Measurements from ENCODE around the gene LIN28B.
"Not testable (repeated sequence)": the region's sequence is repeated elsewhere in the genome, so short reads cannot be mapped to it uniquely, and the experiment has no call there.

Gene LIN28B

DNA sequence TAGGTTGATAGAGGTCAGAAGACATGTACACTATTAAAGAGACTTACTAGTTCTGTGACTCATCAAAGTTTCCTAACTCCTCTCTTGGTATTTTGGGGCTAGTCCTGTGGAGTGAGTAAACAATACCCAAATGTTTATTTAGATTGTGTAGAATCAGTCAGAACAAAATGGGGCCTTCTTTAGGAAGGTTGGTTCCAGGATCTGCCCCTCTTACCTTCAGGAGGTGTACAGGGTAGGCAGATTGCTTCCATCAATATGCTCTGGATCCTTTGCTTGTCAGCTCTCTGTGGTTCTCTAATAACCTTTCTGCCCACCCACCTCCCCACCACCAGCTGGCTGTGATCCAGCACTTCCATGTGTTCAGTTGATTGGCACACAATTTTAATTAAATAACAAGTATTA, 115.9 kb downstream of the LIN28B start:
- DNase-seq, result no peak

- DNase-seq, result no peak
Observed at GRCh38 chr6:105075210-105075609, 118.3 kb downstream of the LIN28B start.

- not testable (repeated sequence) for DNase-seq
Observed at GRCh38 chr6:105076418-105076817, 119.5 kb downstream of the LIN28B start.

DNA sequence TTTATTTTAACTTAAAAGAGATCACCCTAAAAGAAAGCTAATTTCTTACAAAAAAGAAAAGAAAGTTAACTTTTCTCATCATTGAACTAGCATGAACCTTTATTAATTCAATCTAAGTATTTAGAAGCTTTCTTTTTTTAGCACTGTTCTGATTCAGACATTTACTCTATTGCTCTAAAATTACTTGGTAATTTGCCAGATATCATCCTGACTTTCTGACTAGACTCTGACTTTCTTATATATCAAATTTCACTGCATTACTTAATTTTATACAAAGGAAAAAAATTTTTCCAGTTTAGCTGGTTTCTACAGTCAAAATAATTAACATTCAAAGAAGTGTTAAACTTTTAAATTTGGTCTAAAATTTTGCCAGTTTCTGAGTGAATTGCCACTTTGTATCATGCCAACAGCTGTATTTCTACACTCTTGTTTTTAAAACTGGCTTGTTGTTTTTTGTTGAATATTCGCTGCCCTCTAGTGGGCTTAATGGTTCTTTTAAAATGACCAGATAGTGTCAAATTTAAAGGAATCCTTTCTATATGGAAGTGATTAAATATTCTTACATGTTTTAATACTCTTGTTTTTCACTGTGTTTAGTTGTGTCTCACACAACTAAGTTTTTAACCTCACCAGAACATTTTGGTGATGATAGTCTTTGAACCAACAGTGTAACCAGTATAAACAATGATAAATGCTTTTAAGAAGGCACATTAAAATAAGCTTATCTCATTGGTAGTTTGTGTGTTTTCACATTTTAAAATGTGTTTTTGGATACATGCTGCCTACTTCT, 120.9 kb downstream of the LIN28B start:
- no peak for DNase-seq

DNA sequence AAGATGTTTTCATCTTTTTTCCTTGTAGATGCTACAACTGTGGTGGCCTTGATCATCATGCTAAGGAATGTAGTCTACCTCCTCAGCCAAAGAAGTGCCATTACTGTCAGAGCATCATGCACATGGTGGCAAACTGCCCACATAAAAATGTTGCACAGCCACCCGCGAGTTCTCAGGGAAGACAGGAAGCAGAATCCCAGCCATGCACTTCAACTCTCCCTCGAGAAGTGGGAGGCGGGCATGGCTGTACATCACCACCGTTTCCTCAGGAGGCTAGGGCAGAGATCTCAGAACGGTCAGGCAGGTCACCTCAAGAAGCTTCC, 121.4 kb downstream of the LIN28B start:
- no peak for DNase-seq

DNA sequence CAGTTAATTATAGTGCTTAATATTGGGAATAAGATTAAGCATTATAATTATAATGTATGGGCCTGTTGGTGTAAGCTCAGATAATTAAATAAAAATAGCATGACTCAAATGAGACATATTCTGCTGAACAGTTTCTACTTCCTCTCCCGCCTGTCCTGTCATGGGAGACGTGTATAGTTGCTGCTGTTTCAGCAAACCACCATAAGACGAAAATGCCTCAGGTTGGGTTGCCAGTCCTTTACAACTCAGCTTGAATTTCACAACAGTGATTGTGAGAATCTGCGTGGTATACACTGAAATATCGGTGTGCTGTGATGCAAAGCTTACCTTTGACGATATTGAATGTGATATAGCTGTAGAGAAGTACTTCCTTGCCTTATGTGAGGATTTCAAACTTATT, 123.4 kb downstream of the LIN28B start:
- no peak for DNase-seq

- not testable (repeated sequence) for DNase-seq
Observed at GRCh38 chr6:105081662-105082061, 124.8 kb downstream of the LIN28B start.

DNA sequence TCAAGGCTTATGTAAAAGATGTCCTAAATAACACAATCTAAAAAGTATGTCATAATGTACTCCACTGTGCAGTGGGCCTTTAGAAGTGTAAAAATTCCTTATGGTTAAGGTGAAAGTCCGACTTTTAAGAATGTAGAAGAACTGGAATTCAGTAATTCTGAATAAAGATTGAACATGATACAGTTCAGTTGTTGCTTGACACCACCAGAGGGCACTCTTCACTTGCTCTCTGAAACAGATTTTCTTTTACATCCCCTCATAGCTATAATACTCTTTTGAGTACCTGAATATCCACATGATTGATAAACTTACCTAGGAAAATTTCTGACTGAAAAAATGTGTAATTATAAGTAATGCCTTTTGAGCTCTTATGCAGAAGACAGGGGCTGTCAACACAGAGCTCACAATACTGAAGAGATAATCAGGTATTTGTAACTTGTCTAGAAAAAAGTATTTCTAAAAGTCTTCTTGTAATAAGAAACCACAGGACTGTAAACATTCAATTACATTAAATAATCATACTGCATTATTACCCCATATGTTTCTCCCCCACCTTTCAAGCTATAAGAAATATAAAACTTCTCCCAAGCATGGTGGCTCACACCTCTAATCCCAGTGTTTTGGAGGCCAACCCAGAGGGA, 130.8 kb downstream of the LIN28B start:
- DNase-seq, result peak; percentile 1 to 10

DNA sequence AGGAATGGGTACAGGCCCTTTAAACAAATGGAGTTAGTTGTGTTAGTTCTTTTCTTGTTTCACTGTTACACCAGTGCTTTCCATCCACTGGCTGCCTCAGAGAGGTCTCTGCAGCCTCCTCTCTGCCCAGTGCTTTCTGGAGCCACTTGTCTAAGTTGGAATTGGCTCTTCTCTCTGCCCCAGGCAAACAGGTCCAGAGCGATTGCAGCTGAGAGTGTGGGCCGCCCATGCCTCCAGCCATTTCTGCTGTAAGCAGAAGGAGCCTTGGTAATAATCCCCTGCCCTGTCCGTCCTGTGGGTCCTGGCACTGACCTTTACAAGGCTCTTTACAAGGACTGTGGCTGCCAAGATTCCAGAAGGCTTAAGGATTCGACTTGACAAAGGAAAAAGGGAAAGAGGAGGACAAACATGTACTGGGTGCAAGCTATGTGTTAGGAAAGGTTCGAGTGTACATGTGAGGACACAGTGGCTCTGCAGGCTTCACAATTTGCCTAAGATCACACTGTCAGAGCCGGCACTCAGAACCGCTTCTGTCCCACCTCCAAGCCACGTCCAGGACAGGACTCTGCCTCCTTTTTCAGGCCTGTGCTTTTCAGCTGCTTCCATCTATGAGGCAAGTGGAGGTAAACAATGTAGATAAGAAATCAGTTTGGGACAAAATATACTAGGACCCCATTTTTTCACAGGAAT, 134.4 kb downstream of the LIN28B start:
- DNase-seq, result no peak

- DNase-seq, result no peak
Observed at GRCh38 chr6:105094133-105094640, 137.3 kb downstream of the LIN28B start.

- no peak for DNase-seq
Observed at GRCh38 chr6:105095139-105095538, 138.2 kb downstream of the LIN28B start.

GRCh38 chr6:105097288-105097687, 140.4 kb downstream of the LIN28B start:
- no peak for DNase-seq

GRCh38 chr6:105099371-105099770, 142.5 kb downstream of the LIN28B start:
- DNase-seq, result no peak

GRCh38 chr6:105102186-105102585, 145.3 kb downstream of the LIN28B start:
- no peak for DNase-seq

- DNase-seq, result no peak
Observed at GRCh38 chr6:105105094-105105493, 148.2 kb downstream of the LIN28B start.

DNA sequence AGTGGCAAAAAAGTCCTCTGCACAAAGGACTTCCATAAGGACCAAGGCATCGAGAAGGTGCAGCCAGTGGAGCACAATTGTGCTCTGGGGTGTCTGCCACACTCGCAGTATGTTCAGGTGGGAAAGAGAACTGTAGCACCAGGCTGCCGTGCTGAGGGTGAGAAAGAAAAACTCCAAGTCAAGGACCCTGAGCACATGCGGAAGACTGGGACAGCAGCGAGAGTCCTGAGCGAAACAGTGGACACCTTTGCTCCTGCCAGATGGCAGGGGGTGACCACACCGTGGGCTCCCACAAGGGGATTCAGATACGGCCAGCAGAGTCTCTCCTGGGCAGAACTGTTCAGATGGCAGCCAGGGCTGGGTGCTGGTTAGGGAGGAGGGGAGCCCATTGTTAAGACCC, 149.4 kb downstream of the LIN28B start:
- DNase-seq, result no peak

GRCh38 chr6:105107207-105107606, 150.3 kb downstream of the LIN28B start:
- no peak for DNase-seq

GRCh38 chr6:105108631-105109262, 151.8 kb downstream of the LIN28B start:
- no peak for DNase-seq

DNA sequence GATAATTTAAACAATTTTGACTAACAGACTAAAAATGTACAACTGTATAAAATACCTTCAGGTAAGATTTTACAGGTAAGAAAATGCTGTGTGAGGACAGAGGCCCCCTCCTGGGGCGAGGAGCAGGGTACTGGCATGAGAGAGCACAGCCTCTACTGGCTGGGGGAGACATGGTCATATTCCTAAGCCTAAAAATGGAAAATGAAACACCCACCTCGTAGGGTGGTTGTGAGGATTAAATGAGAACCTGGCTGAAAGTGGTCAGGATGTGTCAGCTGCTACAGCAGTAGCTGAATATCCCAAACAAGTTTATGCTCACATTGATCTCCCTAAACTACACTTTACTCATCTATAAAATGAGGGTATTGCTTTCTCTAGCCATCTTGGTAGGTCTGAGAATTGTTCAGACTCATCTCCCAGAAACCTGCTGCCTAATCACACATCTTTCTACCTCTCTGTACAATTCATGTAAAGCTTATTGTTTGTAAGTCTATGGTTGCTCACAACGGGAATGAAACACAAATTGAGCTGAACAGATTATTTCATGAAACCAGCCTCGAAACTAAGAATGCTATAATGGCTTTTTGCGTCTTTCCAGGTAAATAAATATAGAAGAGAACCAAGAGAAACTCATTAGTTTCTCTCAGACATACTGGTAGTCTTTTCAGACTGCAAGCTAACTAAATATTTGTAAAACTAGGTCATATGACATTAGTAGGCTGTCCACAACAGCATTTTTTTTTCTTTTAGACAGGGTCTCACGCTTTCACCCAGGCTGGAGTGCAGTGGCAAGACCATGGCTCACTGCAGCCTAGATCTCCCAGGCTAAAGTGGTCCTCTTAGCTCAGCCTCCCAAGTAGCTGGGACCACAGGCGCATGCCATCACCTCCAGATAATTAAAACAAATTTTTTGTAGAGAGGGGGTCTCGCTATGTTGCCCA, 153.3 kb downstream of the LIN28B start:
- no peak for DNase-seq

GRCh38 chr6:105111105-105111504, 154.2 kb downstream of the LIN28B start:
- no peak for DNase-seq

DNA sequence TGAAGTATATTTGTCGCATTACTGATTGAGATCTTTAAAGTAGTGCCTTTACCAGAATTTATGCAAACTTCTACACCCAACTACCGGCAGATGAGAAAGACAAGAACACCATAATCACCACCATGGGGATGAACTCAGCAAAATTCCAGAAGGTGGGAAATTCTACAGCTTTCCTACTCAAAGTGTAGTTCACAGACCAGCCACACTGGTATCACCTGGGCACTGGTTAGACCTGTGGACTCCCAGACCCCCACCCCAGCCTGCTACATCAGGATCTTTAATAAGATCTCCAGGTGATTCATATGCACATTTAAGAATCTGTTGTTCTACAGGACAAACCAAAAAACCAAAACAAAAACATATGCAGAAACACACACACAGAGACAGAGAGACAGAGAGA, 155.0 kb downstream of the LIN28B start:
- DNase-seq, result no peak

GRCh38 chr6:105112577-105112976, 155.7 kb downstream of the LIN28B start:
- no peak for DNase-seq
